ENCODE data around the gene IL13RA1.
"Not testable (repeated sequence)": the region's sequence is repeated elsewhere in the genome, so short reads cannot be mapped to it uniquely, and the experiment has no call there.

IL13RA1 gene

GRCh38 chrX:118772051-118772450, 44.6 kb downstream of the IL13RA1 start:
- intact Hi-C loops (cut with micrococcal nuclease) = no loop called here
- Mint-ChIP-seq H3K27ac (no peak overlapping the region), H3K4me3 (no peak overlapping the region), H3K27me3 (no peaks in the 10 kb centered on the region), H3K4me1 (ENCODE audit: low read depth) (no peaks in the 10 kb centered on the region), H3K36me3 (ENCODE audit: low read depth) (peaks cover 73% of the 10 kb centered on the region), H3K9me3 (no peaks in the 10 kb centered on the region)

- Mint-ChIP-seq H3K4me3 (no peak overlapping the region), H3K4me1 (ENCODE audit: low read depth) (no peaks in the 10 kb centered on the region), H3K27ac (no peak overlapping the region), H3K27me3 (no peaks in the 10 kb centered on the region), H3K36me3 (ENCODE audit: low read depth) (peaks cover 56% of the 10 kb centered on the region), H3K9me3 (no peaks in the 10 kb centered on the region)
- intact Hi-C loops (cut with micrococcal nuclease) = no loop called here
Observed at GRCh38 chrX:118773782-118774181, 46.4 kb downstream of the IL13RA1 start.

GRCh38 chrX:118779581-118779980, 52.2 kb downstream of the IL13RA1 start:
- H3K27me3 Mint-ChIP-seq = no peaks in the 10 kb centered on the region
- peaks cover 63% of the 10 kb centered on the region for H3K36me3 Mint-ChIP-seq (ENCODE audit: low read depth)
- intact Hi-C loops (cut with micrococcal nuclease) = no loop called here
- H3K9me3 Mint-ChIP-seq = no peaks in the 10 kb centered on the region
- H3K4me1 Mint-ChIP-seq (ENCODE audit: low read depth) = no peaks in the 10 kb centered on the region
- H3K4me3 Mint-ChIP-seq = no peak overlapping the region
- no peak overlapping the region for H3K27ac Mint-ChIP-seq

- no peaks in the 10 kb centered on the region for H3K4me1 Mint-ChIP-seq (ENCODE audit: low read depth)
- no peaks in the 10 kb centered on the region for H3K27me3 Mint-ChIP-seq
- H3K36me3 Mint-ChIP-seq (ENCODE audit: low read depth) = peaks cover 64% of the 10 kb centered on the region
- no peak overlapping the region for H3K27ac Mint-ChIP-seq
- intact Hi-C loops (cut with micrococcal nuclease) = no loop called here
- H3K9me3 Mint-ChIP-seq = no peaks in the 10 kb centered on the region
- no peak overlapping the region for H3K4me3 Mint-ChIP-seq
Observed at GRCh38 chrX:118780509-118780908, 53.1 kb downstream of the IL13RA1 start.

GRCh38 chrX:118780911-118781310, 53.5 kb downstream of the IL13RA1 start:
- no peak overlapping the region for H3K4me3 Mint-ChIP-seq
- no peak overlapping the region for H3K27ac Mint-ChIP-seq
- no peaks in the 10 kb centered on the region for H3K9me3 Mint-ChIP-seq
- H3K27me3 Mint-ChIP-seq = no peaks in the 10 kb centered on the region
- peaks cover 63% of the 10 kb centered on the region for H3K36me3 Mint-ChIP-seq (ENCODE audit: low read depth)
- intact Hi-C loops (cut with micrococcal nuclease) = no loop called here
- H3K4me1 Mint-ChIP-seq (ENCODE audit: low read depth) = no peaks in the 10 kb centered on the region

GRCh38 chrX:118795528-118796280, 68.3 kb downstream of the IL13RA1 start:
- intact Hi-C loops (cut with micrococcal nuclease) = no loop called here
- peaks cover 36% of the 10 kb centered on the region for H3K36me3 Mint-ChIP-seq (ENCODE audit: low read depth)
- H3K9me3 Mint-ChIP-seq = no peaks in the 10 kb centered on the region
- no peak overlapping the region for H3K27ac Mint-ChIP-seq
- H3K4me3 Mint-ChIP-seq = no peak overlapping the region
- H3K27me3 Mint-ChIP-seq = no peaks in the 10 kb centered on the region
- peaks cover 17% of the 10 kb centered on the region for H3K4me1 Mint-ChIP-seq (ENCODE audit: low read depth)

- intact Hi-C loops (cut with micrococcal nuclease) = loop anchor here (10.0 kb wide), 2 partner anchors 48 to 168 kb away; no protein-coding TSS in a partner anchor
- H3K9me3 Mint-ChIP-seq = peaks cover 9% of the 10 kb centered on the region
- peaks cover 17% of the 10 kb centered on the region for H3K4me1 Mint-ChIP-seq (ENCODE audit: low read depth)
- H3K27me3 Mint-ChIP-seq = no peaks in the 10 kb centered on the region
- H3K36me3 Mint-ChIP-seq (ENCODE audit: low read depth) = peaks cover 18% of the 10 kb centered on the region
- H3K27ac Mint-ChIP-seq = no peak overlapping the region
- no peak overlapping the region for H3K4me3 Mint-ChIP-seq
Observed at GRCh38 chrX:118802857-118803256, 75.5 kb downstream of the IL13RA1 start.

GRCh38 chrX:118807151-118808017, 80.0 kb downstream of the IL13RA1 start:
- Mint-ChIP-seq H3K4me1 (ENCODE audit: low read depth) (peaks cover 12% of the 10 kb centered on the region), H3K27ac (no peak overlapping the region), H3K4me3 (no peak overlapping the region), H3K27me3 (no peaks in the 10 kb centered on the region), H3K36me3 (ENCODE audit: low read depth) (peaks cover 12% of the 10 kb centered on the region), H3K9me3 (peaks cover 9% of the 10 kb centered on the region)
- intact Hi-C loops (cut with micrococcal nuclease) = loop anchor here (1.0 to 10.0 kb wide), 3 partner anchors 53 to 203 kb away; no protein-coding TSS in a partner anchor

GRCh38 chrX:118817257-118817656, 89.9 kb downstream of the IL13RA1 start:
- intact Hi-C loops (cut with micrococcal nuclease); H3K27me3 Mint-ChIP-seq; H3K4me3 Mint-ChIP-seq; H3K27ac Mint-ChIP-seq; H3K4me1 Mint-ChIP-seq (ENCODE audit: low read depth); H3K9me3 Mint-ChIP-seq; H3K36me3 Mint-ChIP-seq (ENCODE audit: low read depth): not testable (repeated sequence)

GRCh38 chrX:118823263-118824172, 96.1 kb downstream of the IL13RA1 start, which contains the start of gene ZCCHC12:
Gene ZCCHC12 (plus strand): TSS chrX:118823824. CDS start chrX:118825245, 1,421 bp downstream.
- Mint-ChIP-seq H3K9me3 (no peaks in the 10 kb centered on the region), H3K27ac (no peak within 1 kb of the TSS), H3K27me3 (peaks cover 60% of the 10 kb centered on the region), H3K36me3 (ENCODE audit: low read depth) (no peaks in the 10 kb centered on the region), H3K4me3 (peak within 1 kb of the TSS; percentile 68), H3K4me1 (ENCODE audit: low read depth) (peaks cover 25% of the 10 kb centered on the region)
- intact Hi-C loops (cut with micrococcal nuclease) = no loop called here

GRCh38 chrX:118824173-118824730, 96.8 kb downstream of the IL13RA1 start:
- no peak overlapping the region for H3K27ac Mint-ChIP-seq
- H3K4me3 Mint-ChIP-seq = peak overlapping the region; percentile 68
- H3K9me3 Mint-ChIP-seq = no peaks in the 10 kb centered on the region
- peaks cover 25% of the 10 kb centered on the region for H3K4me1 Mint-ChIP-seq (ENCODE audit: low read depth)
- peaks cover 68% of the 10 kb centered on the region for H3K27me3 Mint-ChIP-seq
- intact Hi-C loops (cut with micrococcal nuclease) = no loop called here
- no peaks in the 10 kb centered on the region for H3K36me3 Mint-ChIP-seq (ENCODE audit: low read depth)

- Mint-ChIP-seq H3K9me3 (no peaks in the 10 kb centered on the region), H3K4me3 (no peak overlapping the region), H3K27me3 (peaks cover 72% of the 10 kb centered on the region), H3K27ac (no peak overlapping the region), H3K4me1 (ENCODE audit: low read depth) (peaks cover 25% of the 10 kb centered on the region), H3K36me3 (ENCODE audit: low read depth) (no peaks in the 10 kb centered on the region)
- intact Hi-C loops (cut with micrococcal nuclease) = no loop called here
Observed at GRCh38 chrX:118825227-118825626, 97.8 kb downstream of the IL13RA1 start.

GRCh38 chrX:118839334-118839958, 112.0 kb downstream of the IL13RA1 start:
- Mint-ChIP-seq H3K27ac (peak overlapping the region; percentile 41), H3K27me3 (peaks cover 14% of the 10 kb centered on the region), H3K36me3 (ENCODE audit: low read depth) (no peaks in the 10 kb centered on the region), H3K9me3 (no peaks in the 10 kb centered on the region), H3K4me3 (peak overlapping the region; percentile 73), H3K4me1 (ENCODE audit: low read depth) (no peaks in the 10 kb centered on the region)
- intact Hi-C loops (cut with micrococcal nuclease) = no loop called here

Measured in dendritic cell treated with granulocyte-macrophage colony-stimulating factor and Interleukin-4, amounts not matched to agents 40 ng/mL and 50 ng/mL, for 4 days (primary cell).